RPMI7951 (cell line): ENCODE data around the gene DDX10. TPM values are rescaled to one million over a fixed set of nuclear protein-coding genes. Genes with fewer than 3 reads are reported as not detected.

Experiments used
- DNase-seq: peaks from one replicate; pipeline ENCODE4 v3.0.0-alpha.2; 2012; ENCODE audit warnings: low read depth
- total RNA-seq: library from RNA; depleted of rRNA; stranded (reverse); fragments of >200 nt; shearing (Covaris generic); gene quantifications from 2 replicates; pipeline ENCODE4 v1.2.3, GENCODE V29; 2014; rRNA removed

Gene DDX10
- total RNA-seq, 1 experiment from 2014 or later, result 26.8 TPM

GRCh38 chr11:108983636-108984420, 319.0 kb downstream of the DDX10 start:
- peak; percentile 45 for DNase-seq

- DNase-seq, result no peak
Observed at GRCh38 chr11:108984523-108984922, 319.7 kb downstream of the DDX10 start.

GRCh38 chr11:108985236-108985944, 320.5 kb downstream of the DDX10 start:
- DNase-seq, result no peak

GRCh38 chr11:108985945-108986279, 321.0 kb downstream of the DDX10 start:
- peak; percentile 76 for DNase-seq

Other genes starting within 250 kb of the DDX10 start
- 0.10 and 0.24 TPM in 2 replicates for gene C11orf65, start 197.5 kb upstream of the DDX10 start, total RNA-seq
- gene POGLUT3, start 166.7 kb upstream of the DDX10 start, total RNA-seq, result 70.1 and 71.5 TPM in 2 replicates
- 0.10 and 0.12 TPM in 2 replicates for gene EXPH5, start 71.3 kb upstream of the DDX10 start, total RNA-seq